KMS-11 (cell line): ENCODE measurements around the gene UMODL1.
A peak's percentile ranks its signal among the peaks of the same experiment; 100 is the strongest.
"Not testable (repeated sequence)": the region's sequence is repeated elsewhere in the genome, so short reads cannot be mapped to it uniquely, and the experiment has no call there.

Experiments
- H2AFZ ChIP-seq: fragments of 200-600 bp; sonication (generic); 2 replicates; pipeline ENCODE4 v1.6.1; 2016; ENCODE audit warnings: antibody characterized with exemption, mixed run types, low read depth
- H3K27ac ChIP-seq: fragments of 200-600 bp; sonication (generic); 2 replicates; pipeline ENCODE4 v1.6.1; 2016; ENCODE audit warnings: mild to moderate bottlenecking, mixed run types
- H3K27me3 ChIP-seq: fragments of 200-600 bp; sonication (generic); 2 replicates; pipeline ENCODE4 v1.6.1; 2017; ENCODE audit warnings: mild to moderate bottlenecking, low read depth, mixed run types, moderate library complexity; ENCODE audit not compliant: insufficient read depth
- H3K36me3 ChIP-seq: fragments of 200-600 bp; sonication (generic); 2 replicates; pipeline ENCODE4 v1.6.1; 2017; ENCODE audit warnings: mild to moderate bottlenecking, mixed run types; ENCODE audit not compliant: insufficient read depth
- H3K4me1 ChIP-seq: fragments of 200-600 bp; sonication (generic); 2 replicates; pipeline ENCODE4 v1.6.1; 2016; ENCODE audit warnings: mild to moderate bottlenecking, low read depth, mixed run types; ENCODE audit not compliant: poor library complexity, severe bottlenecking
- H3K4me2 ChIP-seq: fragments of 200-600 bp; sonication (generic); 2 replicates; pipeline ENCODE4 v1.7.0; 2016; ENCODE audit warnings: mild to moderate bottlenecking, mixed run types
- H3K4me3 ChIP-seq: fragments of 200-600 bp; sonication (generic); IDR thresholded peaks from 2 replicates; pipeline ENCODE4 v1.6.1; 2017; ENCODE audit warnings: low read depth, low read length, mixed read lengths; ENCODE audit not compliant: insufficient read depth
- H3K79me2 ChIP-seq: fragments of 200-600 bp; sonication (generic); 2 replicates; pipeline ENCODE4 v1.6.1; 2016; ENCODE audit warnings: low read depth, mixed run types; ENCODE audit not compliant: insufficient read depth
- H3K9ac ChIP-seq: fragments of 200-600 bp; sonication (generic); 2 replicates; pipeline ENCODE4 v1.6.1; 2016; ENCODE audit warnings: mild to moderate bottlenecking, mixed run types
- H4K20me1 ChIP-seq: fragments of 200-600 bp; sonication (generic); 2 replicates; pipeline ENCODE4 v1.6.1; 2016; ENCODE audit warnings: mild to moderate bottlenecking, mixed run types; ENCODE audit not compliant: insufficient read depth
- CTCF ChIP-seq: fragments of 200-600 bp; sonication (generic); conservative IDR thresholded peaks from 2 replicates; pipeline ENCODE4 v1.6.1; 2017; ENCODE audit warnings: low read depth, mild to moderate bottlenecking, antibody characterized with exemption, low read length, moderate library complexity, mixed read lengths

The UMODL1 gene

DNA sequence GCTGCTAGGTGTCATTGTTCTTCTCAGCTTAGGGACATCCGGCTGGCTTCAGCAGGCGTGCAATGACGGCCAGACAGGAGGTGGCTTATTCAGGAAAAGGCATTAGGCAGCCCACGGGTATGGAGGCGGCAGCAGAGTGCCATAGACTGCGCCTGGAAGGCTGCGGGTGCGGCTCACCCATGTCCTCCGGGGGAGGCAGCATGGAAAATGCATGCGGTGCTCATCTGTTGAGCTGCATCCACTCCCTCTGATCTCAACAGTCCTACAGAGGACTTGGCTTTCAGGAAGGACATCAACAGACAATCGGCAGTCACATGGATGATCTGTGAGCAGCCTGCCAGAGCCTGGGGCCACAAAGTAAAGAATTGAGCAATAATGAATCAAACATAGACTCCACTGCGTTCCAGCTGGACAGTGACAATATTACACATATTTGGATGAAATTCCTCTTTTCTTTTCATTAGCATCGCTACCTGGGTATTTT lies 42.9 kb downstream of the UMODL1 start:
- TF ChIP-seq CTCF: no peak
- no peaks in the 10 kb centered on the region for H4K20me1 ChIP-seq
- H3K27ac ChIP-seq: no peak overlapping the region
- H3K4me1 ChIP-seq: peaks cover 30% of the 10 kb centered on the region
- no peaks in the 10 kb centered on the region for H3K79me2 ChIP-seq
- H3K9ac ChIP-seq: no peak overlapping the region
- no peaks in the 10 kb centered on the region for H3K27me3 ChIP-seq
- H3K4me2 ChIP-seq: no peak overlapping the region
- H2AFZ ChIP-seq: no peak overlapping the region
- no peak overlapping the region for H3K4me3 ChIP-seq
- no peaks in the 10 kb centered on the region for H3K36me3 ChIP-seq

DNA sequence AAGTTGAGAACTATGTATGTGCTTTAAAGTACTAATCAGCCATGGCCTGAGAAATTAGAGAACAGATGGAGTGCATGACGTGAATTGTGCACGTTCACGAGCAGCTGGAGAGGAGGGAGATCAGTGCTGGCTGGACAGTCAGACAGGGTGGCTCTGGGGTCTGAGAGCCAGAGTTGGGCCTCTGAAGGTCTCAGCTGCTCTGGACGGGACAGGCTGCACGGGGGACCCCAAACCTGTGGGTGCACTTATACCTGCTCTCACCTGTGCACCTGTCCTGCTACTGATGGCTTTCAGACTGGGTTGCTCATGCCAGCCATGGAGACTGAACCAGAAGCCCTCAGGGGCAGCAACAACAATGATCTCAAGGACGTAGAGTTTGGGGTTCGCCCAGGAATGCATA lies 43.5 kb downstream of the UMODL1 start:
- H3K27me3 ChIP-seq: no peaks in the 10 kb centered on the region
- no peak overlapping the region for H2AFZ ChIP-seq
- H3K27ac ChIP-seq: no peak overlapping the region
- peaks cover 36% of the 10 kb centered on the region for H3K4me1 ChIP-seq
- no peak for TF ChIP-seq CTCF
- no peaks in the 10 kb centered on the region for H3K79me2 ChIP-seq
- no peaks in the 10 kb centered on the region for H4K20me1 ChIP-seq
- no peaks in the 10 kb centered on the region for H3K36me3 ChIP-seq
- no peak overlapping the region for H3K9ac ChIP-seq
- H3K4me3 ChIP-seq: no peak overlapping the region
- no peak overlapping the region for H3K4me2 ChIP-seq

- TF ChIP-seq CTCF: no peak
Measured at GRCh38 chr21:42115136-42115683, 44.1 kb downstream of the UMODL1 start.

DNA sequence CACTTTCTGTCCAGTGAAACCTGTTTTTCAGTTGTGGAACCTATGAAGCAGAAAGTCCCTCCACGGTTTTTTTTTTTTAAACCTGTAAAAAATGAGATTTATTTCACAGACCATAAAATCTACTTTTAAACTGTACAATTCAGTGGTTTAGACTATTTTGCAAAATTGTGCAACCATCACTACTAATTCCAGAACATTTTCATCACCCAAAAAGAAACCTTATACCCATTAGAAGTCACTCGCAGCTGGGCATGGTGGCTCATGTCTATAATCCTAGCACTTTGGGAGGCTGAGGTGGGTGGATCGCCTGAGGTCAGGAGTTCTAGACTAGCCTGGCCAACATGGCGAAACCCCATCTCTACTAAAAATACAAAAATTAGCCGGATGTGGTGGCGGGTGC lies 45.4 kb downstream of the UMODL1 start:
- Histone ChIP-seq H3K4me1 (peaks cover 55% of the 10 kb centered on the region), H3K9ac (peak overlapping the region; percentile 56; the same call in 1 of the 2 replicates)

More at GRCh38 chr21:42115136-42115683, 44.1 kb downstream of the UMODL1 start:
- no peaks in the 10 kb centered on the region for H3K27me3 ChIP-seq
- H3K4me1 ChIP-seq: peaks cover 42% of the 10 kb centered on the region
- H3K36me3 ChIP-seq: no peaks in the 10 kb centered on the region
- H3K4me3 ChIP-seq: no peak overlapping the region
- H2AFZ ChIP-seq: no peak overlapping the region
- H3K79me2 ChIP-seq: no peaks in the 10 kb centered on the region
- no peaks in the 10 kb centered on the region for H4K20me1 ChIP-seq
- H3K9ac ChIP-seq: no peak overlapping the region
- no peak overlapping the region for H3K4me2 ChIP-seq
- H3K27ac ChIP-seq: no peak overlapping the region

DNA sequence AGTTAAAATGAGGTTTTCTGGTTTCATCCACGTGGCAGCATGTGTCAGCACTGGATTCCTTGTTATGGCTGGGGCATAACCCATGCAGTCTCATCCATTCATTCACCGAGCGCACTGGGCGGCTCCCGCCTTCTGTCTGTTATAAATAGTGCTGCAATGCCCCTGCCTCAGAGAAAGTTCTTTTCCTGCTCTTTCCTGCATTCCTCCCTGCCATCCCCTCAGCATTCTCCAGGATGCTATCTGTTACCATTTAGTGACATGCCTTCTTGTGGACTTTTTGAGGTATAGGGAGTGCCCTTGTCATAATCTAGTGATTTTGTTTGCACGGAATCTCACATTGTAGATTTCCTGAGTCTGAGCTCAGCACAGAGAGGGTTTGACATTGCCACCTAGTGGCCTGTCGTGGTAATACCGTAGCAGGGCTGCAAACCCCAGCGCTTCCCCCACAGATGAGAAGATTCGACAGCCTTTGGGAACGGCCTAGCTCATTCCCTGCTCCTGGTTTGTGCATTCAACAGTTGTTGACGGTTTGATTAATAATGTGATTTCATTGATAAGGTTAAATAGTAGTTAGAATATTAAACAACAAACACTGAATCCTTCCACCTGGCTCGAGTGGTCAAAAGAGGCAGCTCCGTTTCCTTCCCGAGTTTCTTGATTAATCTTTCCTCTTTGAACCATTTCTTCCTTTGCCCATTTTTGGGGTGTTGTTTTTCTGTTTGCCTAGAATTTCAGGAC lies 46.3 kb downstream of the UMODL1 start:
- H3K4me3 ChIP-seq: no peak overlapping the region
- peak overlapping the region; percentile 61; the same call in 1 of the 2 replicates for H2AFZ ChIP-seq
- peak overlapping the region; percentile 56; the same call in 1 of the 2 replicates for H3K9ac ChIP-seq
- no peaks in the 10 kb centered on the region for H4K20me1 ChIP-seq
- peak overlapping the region; percentile 84 for H3K27ac ChIP-seq
- peaks cover 59% of the 10 kb centered on the region for H3K4me1 ChIP-seq
- no peaks in the 10 kb centered on the region for H3K27me3 ChIP-seq
- H3K4me2 ChIP-seq: peak overlapping the region; percentile 69
- no peaks in the 10 kb centered on the region for H3K36me3 ChIP-seq
- peak; percentile 98 for TF ChIP-seq CTCF
- no peaks in the 10 kb centered on the region for H3K79me2 ChIP-seq

More for the DNA sequence above, 45.4 kb downstream of the UMODL1 start:
- H3K79me2 ChIP-seq, H3K4me3 ChIP-seq, H3K36me3 ChIP-seq, H3K27me3 ChIP-seq, H4K20me1 ChIP-seq: not testable (repeated sequence)
- Histone ChIP-seq H3K27ac (peak overlapping the region; percentile 81), H2AFZ (peak overlapping the region; percentile 61; the same call in 1 of the 2 replicates), H3K4me2 (peak overlapping the region; percentile 69; the same call in 1 of the 2 replicates)
